ENCODE results near the gene NR1H2.
A peak's percentile ranks its signal among the peaks of the same experiment; 100 is the strongest.

The NR1H2 gene

GRCh38 chr19:50359328-50359818 lies 16.9 kb upstream of the NR1H2 start:
- Mint-ChIP-seq H3K9me3 (ENCODE audit: low read depth) (no peaks in the 10 kb centered on the region), H3K27ac (peak overlapping the region; percentile 94)

DNA sequence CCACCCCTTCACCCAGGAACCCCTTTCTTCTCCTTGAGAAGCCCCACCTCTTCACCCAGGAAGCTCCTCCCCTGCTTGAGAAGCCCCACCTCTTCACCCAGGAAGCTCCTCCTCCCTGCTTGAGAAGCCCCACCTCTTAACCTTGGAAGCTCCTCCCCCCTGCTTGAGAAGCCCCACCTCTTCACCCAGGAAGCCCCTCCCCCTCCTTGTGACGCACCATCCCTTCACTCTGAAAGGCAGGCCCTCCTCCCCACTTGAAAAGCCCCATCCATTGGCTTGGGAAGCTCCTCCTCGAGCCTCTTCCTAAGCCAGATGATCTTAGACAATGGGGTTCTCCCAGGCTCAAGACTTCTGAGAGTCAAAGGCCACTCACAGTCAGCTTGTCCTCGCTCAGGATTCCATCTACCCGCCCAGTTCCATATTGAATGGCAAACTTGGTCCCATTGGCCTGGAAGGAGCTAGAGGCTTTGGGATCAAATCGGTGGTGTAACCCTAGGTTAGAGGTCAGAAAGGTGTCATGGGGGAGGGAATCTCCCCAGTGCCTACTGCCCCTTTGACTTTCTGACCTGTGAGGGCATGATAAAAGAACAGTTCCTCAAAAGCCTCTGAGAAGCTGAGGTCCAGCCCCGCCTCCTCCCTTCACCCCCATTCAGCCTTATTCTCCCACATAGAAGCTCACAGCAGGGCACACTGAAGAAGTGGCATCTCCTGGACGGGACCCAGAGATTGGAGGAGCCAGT lies 14.8 kb upstream of the NR1H2 start:
- Mint-ChIP-seq H3K4me3 (peak overlapping the region; percentile 42), H3K9me3 (ENCODE audit: low read depth) (no peaks in the 10 kb centered on the region), H3K4me1 (ENCODE audit: low read depth) (peaks cover 77% of the 10 kb centered on the region), H3K27ac (peak overlapping the region; percentile 94), H3K27me3 (no peaks in the 10 kb centered on the region), H3K36me3 (no peaks in the 10 kb centered on the region)

More at GRCh38 chr19:50359328-50359818, 16.9 kb upstream of the NR1H2 start:
- H3K36me3 Mint-ChIP-seq = no peaks in the 10 kb centered on the region
- no peaks in the 10 kb centered on the region for H3K27me3 Mint-ChIP-seq
- peaks cover 60% of the 10 kb centered on the region for H3K4me1 Mint-ChIP-seq (ENCODE audit: low read depth)
- peak overlapping the region; percentile 90 for H3K4me3 Mint-ChIP-seq

GRCh38 chr19:50362030-50362412 lies 14.2 kb upstream of the NR1H2 start:
- no peaks in the 10 kb centered on the region for H3K36me3 Mint-ChIP-seq
- peak overlapping the region; percentile 94 for H3K27ac Mint-ChIP-seq
- H3K4me3 Mint-ChIP-seq = peak overlapping the region; percentile 42
- no peaks in the 10 kb centered on the region for H3K9me3 Mint-ChIP-seq (ENCODE audit: low read depth)
- no peaks in the 10 kb centered on the region for H3K27me3 Mint-ChIP-seq
- H3K4me1 Mint-ChIP-seq (ENCODE audit: low read depth) = peaks cover 75% of the 10 kb centered on the region

GRCh38 chr19:50362656-50363424 lies 13.4 kb upstream of the NR1H2 start:
- no peaks in the 10 kb centered on the region for H3K36me3 Mint-ChIP-seq
- no peaks in the 10 kb centered on the region for H3K9me3 Mint-ChIP-seq (ENCODE audit: low read depth)

DNA sequence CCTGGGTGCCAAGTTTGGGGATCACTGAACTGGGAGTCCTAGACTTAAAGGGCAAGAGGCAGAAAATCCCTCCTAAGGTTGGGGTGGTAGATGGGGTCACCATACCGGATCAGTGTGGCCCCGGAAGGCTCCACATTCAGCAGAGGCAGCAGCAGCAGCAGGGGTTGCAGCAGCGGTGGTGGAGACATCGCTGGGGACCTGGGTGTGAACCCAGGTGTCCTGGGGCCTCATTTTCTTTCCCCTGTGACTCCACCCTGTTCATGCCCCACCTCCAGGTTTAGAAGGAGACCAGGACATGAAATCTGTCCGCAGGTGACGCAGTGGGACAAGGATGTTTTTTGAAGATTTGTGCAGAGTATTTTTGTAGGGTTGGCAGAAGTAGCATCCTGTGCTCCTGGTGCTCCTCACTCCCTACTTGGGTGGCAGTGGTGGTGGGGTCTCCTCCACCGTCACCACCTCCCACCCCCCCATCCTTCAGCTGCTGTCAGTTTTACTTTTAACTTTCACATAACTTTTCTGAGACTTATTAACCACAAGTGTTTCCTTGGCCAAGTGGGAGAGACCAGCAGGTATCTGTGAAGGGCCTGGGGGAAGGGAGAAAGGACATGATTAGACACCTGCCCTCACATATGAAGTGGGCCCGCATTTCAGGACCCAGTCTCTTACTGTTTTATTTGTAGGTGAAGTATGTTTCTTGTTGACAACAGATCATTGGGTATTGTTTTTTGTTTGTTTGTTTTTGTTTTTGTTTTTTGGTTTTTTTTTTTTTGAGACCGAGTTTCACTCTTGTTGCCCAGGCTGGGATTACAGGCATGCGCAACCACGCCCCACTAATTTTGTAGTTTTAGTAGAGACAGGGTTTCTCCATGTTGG lies 10.6 kb upstream of the NR1H2 start, which contains the start of gene NAPSA:
Gene NAPSA, minus strand, starts transcription at position 206 of the 873 bp plus-strand sequence. Its CDS starts 18 bp downstream, at position 188.
- Mint-ChIP-seq H3K27ac (peak within 1 kb of the TSS; percentile 84), H3K9me3 (ENCODE audit: low read depth) (no peaks in the 10 kb centered on the region), H3K4me1 (ENCODE audit: low read depth) (peaks cover 64% of the 10 kb centered on the region), H3K27me3 (no peaks in the 10 kb centered on the region), H3K4me3 (peak within 1 kb of the TSS; percentile 73), H3K36me3 (no peaks in the 10 kb centered on the region)

More at GRCh38 chr19:50362656-50363424, 13.4 kb upstream of the NR1H2 start:
- Mint-ChIP-seq H3K27ac (peak overlapping the region; percentile 94), H3K4me3 (peak overlapping the region; percentile 28), H3K4me1 (ENCODE audit: low read depth) (peaks cover 77% of the 10 kb centered on the region), H3K27me3 (no peaks in the 10 kb centered on the region)

GRCh38 chr19:50368649-50369570 lies 7.3 kb upstream of the NR1H2 start:
- Mint-ChIP-seq H3K27ac (peak overlapping the region; percentile 88), H3K27me3 (no peaks in the 10 kb centered on the region), H3K36me3 (no peaks in the 10 kb centered on the region), H3K4me1 (ENCODE audit: low read depth) (peaks cover 36% of the 10 kb centered on the region), H3K4me3 (peak overlapping the region; percentile 87), H3K9me3 (ENCODE audit: low read depth) (no peaks in the 10 kb centered on the region)

GRCh38 chr19:50371914-50372475 lies 4.3 kb upstream of the NR1H2 start:
- no peak overlapping the region for H3K4me3 Mint-ChIP-seq
- no peaks in the 10 kb centered on the region for H3K9me3 Mint-ChIP-seq (ENCODE audit: low read depth)
- H3K4me1 Mint-ChIP-seq (ENCODE audit: low read depth) = peaks cover 28% of the 10 kb centered on the region
- no peaks in the 10 kb centered on the region for H3K27me3 Mint-ChIP-seq
- no peak overlapping the region for H3K27ac Mint-ChIP-seq
- no peaks in the 10 kb centered on the region for H3K36me3 Mint-ChIP-seq

DNA sequence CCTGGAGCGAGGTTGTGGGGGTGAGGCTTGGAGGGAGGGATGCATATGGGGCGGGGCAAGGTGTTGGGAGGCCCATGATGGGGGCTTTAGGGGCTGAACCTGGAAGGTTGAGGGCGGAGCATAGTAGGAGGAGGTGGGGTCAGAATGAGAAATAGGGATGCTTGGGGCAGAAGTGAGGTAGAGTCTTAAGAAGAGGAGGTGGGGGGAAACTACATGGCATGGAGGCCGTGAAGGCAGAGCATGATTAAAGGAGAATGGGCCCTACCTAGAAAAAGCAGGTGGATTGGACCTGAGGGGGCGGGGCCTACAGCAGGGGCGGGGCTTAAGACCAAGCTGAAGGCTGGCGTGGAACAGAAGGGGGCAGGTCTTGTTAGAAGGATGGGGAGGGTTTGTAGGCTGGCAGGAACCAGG lies 799 bp downstream of the NR1H2 start:
- H3K27me3 Mint-ChIP-seq = no peaks in the 10 kb centered on the region
- peak overlapping the region; percentile 69 for H3K4me3 Mint-ChIP-seq
- H3K4me1 Mint-ChIP-seq (ENCODE audit: low read depth) = peaks cover 22% of the 10 kb centered on the region
- peaks cover 4% of the 10 kb centered on the region for H3K36me3 Mint-ChIP-seq
- H3K27ac Mint-ChIP-seq = peak overlapping the region; percentile 19
- H3K9me3 Mint-ChIP-seq (ENCODE audit: low read depth) = no peaks in the 10 kb centered on the region

DNA sequence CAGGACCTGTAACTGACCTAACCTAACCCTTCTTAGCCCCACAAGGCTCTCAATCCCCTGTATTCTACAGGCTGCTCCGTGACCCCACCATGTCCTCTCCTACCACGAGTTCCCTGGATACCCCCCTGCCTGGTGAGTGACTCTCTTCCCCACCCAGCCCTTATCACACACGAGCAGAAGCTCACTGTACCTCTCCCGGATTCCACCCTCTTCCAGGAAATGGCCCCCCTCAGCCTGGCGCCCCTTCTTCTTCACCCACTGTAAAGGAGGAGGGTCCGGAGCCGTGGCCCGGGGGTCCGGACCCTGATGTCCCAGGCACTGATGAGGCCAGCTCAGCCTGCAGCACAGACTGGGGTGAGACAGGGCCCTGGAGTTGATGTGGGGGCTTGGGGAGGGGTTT lies 1.3 kb downstream of the NR1H2 start:
- H3K9me3 Mint-ChIP-seq (ENCODE audit: low read depth) = no peaks in the 10 kb centered on the region
- H3K4me1 Mint-ChIP-seq (ENCODE audit: low read depth) = peaks cover 22% of the 10 kb centered on the region
- H3K27me3 Mint-ChIP-seq = no peaks in the 10 kb centered on the region
- no peak overlapping the region for H3K4me3 Mint-ChIP-seq
- no peak overlapping the region for H3K27ac Mint-ChIP-seq
- peaks cover 4% of the 10 kb centered on the region for H3K36me3 Mint-ChIP-seq

GRCh38 chr19:50378169-50378862 lies 2.1 kb downstream of the NR1H2 start:
- H3K36me3 Mint-ChIP-seq = peaks cover 4% of the 10 kb centered on the region
- H3K27ac Mint-ChIP-seq = no peak overlapping the region
- peaks cover 24% of the 10 kb centered on the region for H3K4me1 Mint-ChIP-seq (ENCODE audit: low read depth)
- no peaks in the 10 kb centered on the region for H3K9me3 Mint-ChIP-seq (ENCODE audit: low read depth)
- no peak overlapping the region for H3K4me3 Mint-ChIP-seq
- no peaks in the 10 kb centered on the region for H3K27me3 Mint-ChIP-seq

GRCh38 chr19:50378863-50379236 lies 2.6 kb downstream of the NR1H2 start:
- Mint-ChIP-seq H3K4me1 (ENCODE audit: low read depth) (peaks cover 30% of the 10 kb centered on the region), H3K4me3 (no peak overlapping the region), H3K36me3 (peaks cover 4% of the 10 kb centered on the region), H3K27me3 (no peaks in the 10 kb centered on the region), H3K27ac (no peak overlapping the region), H3K9me3 (ENCODE audit: low read depth) (no peaks in the 10 kb centered on the region)

DNA sequence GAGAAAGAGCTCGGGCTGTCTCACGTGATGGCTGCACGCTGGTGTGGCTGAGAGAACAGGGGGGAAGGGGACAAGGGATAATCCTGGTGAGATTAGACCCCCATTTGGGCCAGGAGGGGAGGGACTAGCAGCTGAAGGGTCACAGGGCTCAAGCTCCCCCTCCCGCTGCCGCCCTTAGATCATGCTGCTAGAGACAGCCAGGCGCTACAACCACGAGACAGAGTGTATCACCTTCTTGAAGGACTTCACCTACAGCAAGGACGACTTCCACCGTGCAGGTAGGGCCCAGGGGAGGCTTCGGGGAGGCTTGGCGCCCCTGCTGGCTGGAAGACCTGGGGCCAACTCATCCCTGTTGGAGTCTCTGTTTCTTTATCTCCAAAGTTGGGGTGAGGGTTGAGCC lies 3.3 kb downstream of the NR1H2 start:
- Mint-ChIP-seq H3K27ac (no peak overlapping the region), H3K9me3 (ENCODE audit: low read depth) (no peaks in the 10 kb centered on the region), H3K36me3 (peaks cover 4% of the 10 kb centered on the region), H3K4me1 (ENCODE audit: low read depth) (peaks cover 31% of the 10 kb centered on the region), H3K4me3 (no peak overlapping the region), H3K27me3 (no peaks in the 10 kb centered on the region)

GRCh38 chr19:50380137-50380536 lies 3.9 kb downstream of the NR1H2 start:
- H3K9me3 Mint-ChIP-seq (ENCODE audit: low read depth) = no peaks in the 10 kb centered on the region
- no peaks in the 10 kb centered on the region for H3K27me3 Mint-ChIP-seq
- no peak overlapping the region for H3K4me3 Mint-ChIP-seq
- peaks cover 8% of the 10 kb centered on the region for H3K36me3 Mint-ChIP-seq
- peaks cover 36% of the 10 kb centered on the region for H3K4me1 Mint-ChIP-seq (ENCODE audit: low read depth)
- H3K27ac Mint-ChIP-seq = no peak overlapping the region

Data from activated naive CD8-positive, alpha-beta T cell (primary cell).